ENCODE data around the gene ENOX1.

DNA sequence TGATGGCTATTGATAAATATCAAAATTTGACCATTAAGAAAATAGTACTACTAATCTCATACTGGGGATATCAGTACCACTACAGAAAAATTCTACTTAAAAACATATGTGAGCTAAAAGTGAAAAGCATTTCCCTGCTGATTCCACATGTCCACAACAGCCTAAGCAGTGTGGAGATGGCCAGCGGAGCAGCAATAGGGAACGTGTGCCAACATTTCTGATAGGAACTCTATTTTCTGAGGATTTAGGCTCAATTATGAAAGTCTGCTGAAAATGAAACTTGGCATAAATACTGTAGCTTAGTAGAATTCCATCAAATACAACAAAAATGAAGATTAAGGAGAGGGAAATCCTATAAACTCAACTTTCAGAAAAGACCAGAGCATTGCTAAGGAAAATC, 311.6 kb downstream of the ENOX1 start:
- TF ChIP-seq, protein P1, sequence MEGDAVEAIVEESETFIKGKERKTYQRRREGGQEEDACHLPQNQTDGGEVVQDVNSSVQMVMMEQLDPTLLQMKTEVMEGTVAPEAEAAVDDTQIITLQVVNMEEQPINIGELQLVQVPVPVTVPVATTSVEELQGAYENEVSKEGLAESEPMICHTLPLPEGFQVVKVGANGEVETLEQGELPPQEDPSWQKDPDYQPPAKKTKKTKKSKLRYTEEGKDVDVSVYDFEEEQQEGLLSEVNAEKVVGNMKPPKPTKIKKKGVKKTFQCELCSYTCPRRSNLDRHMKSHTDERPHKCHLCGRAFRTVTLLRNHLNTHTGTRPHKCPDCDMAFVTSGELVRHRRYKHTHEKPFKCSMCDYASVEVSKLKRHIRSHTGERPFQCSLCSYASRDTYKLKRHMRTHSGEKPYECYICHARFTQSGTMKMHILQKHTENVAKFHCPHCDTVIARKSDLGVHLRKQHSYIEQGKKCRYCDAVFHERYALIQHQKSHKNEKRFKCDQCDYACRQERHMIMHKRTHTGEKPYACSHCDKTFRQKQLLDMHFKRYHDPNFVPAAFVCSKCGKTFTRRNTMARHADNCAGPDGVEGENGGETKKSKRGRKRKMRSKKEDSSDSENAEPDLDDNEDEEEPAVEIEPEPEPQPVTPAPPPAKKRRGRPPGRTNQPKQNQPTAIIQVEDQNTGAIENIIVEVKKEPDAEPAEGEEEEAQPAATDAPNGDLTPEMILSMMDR (conservative IDR thresholded peaks at IDR 0.05; ENCODE audit: low read depth, low read length), result no peak
- TF ChIP-seq EZH2phosphoT487 (IDR thresholded peaks at IDR 0.05; ENCODE audit: borderline replicate concordance, low read length) (no peak), EZH2 (IDR thresholded peaks at IDR 0.05; ENCODE audit: low read length, unreplicated experiment) (no peak)
